Left ventricle myocardium inferior (tissue), 1 donor: ENCODE measurements around the gene NALCN. TPM values are rescaled to one million over a fixed set of nuclear protein-coding genes. Genes with fewer than 3 reads are reported as not detected.

Source experiments
- DNase-seq: peaks from one replicate; pipeline ENCODE4 v3.0.0-alpha.2; 2020
- H3K27ac ChIP-seq: fragments of 200-600 bp; replicated peaks from 2 replicates; pipeline ENCODE4 v1.8.0; 2021
- H3K27me3 ChIP-seq: fragments of 200-600 bp; 2 replicates; pipeline ENCODE4 v1.8.0; 2021; ENCODE audit warnings: low read depth
- H3K36me3 ChIP-seq: fragments of 200-600 bp; 2 replicates; pipeline ENCODE4 v1.8.0; 2021
- H3K4me1 ChIP-seq: fragments of 200-600 bp; 2 replicates; pipeline ENCODE4 v1.8.0; 2021
- H3K4me3 ChIP-seq: fragments of 200-600 bp; 2 replicates; pipeline ENCODE4 v1.8.0; 2021; ENCODE audit warnings: mild to moderate bottlenecking, moderate library complexity
- H3K9me3 ChIP-seq: fragments of 200-600 bp; replicated peaks from 2 replicates; pipeline ENCODE4 v1.8.0; 2021
- CTCF ChIP-seq: fragments of 200-600 bp; IDR thresholded peaks from 2 replicates; pipeline ENCODE4 v1.8.0; 2021; ENCODE audit warnings: antibody characterized with exemption, mild to moderate bottlenecking, borderline replicate concordance
- intact Hi-C: fragments of 100-400 bp; cut with micrococcal nuclease; formaldehyde crosslinking; loops from one replicate; pipeline ENCODE4 v1.11.0; 2022
- total RNA-seq: library from RNA; stranded (reverse); fragmentation: NEBNext Ultra II Directional; extraction: Animal tissue kit (Norgen Biotek cat#: 25700); gene quantifications from one replicate; pipeline ENCODE4 v1.2.1, GENCODE V29; 2021
- donor health status: DM: no; HTN: yes; CAD: no; lungs with severe emphysema.

Gene NALCN
- total RNA-seq, 1 donor from 2014 or later: 8.3 TPM

- no peak for DNase-seq
- H3K27ac ChIP-seq: no peak overlapping the region
Measured at GRCh38 chr13:101211261-101211660, 205.0 kb downstream of the NALCN start.

GRCh38 chr13:101210774-101211173 is 205.5 kb downstream of the NALCN start:
- no peak for DNase-seq
- Histone ChIP-seq H3K4me1 (no peaks in the 10 kb centered on the region), H3K4me3 (no peak overlapping the region), H3K36me3 (no peaks in the 10 kb centered on the region), H3K9me3 (peaks cover 6% of the 10 kb centered on the region), H3K27me3 (no peaks in the 10 kb centered on the region), H3K27ac (no peak overlapping the region)
- intact Hi-C loops: no loop called here
- no peak for TF ChIP-seq CTCF

More at GRCh38 chr13:101211261-101211660, 205.0 kb downstream of the NALCN start:
- Histone ChIP-seq H3K27me3 (no peaks in the 10 kb centered on the region), H3K36me3 (no peaks in the 10 kb centered on the region), H3K4me1 (no peaks in the 10 kb centered on the region), H3K9me3 (peaks cover 6% of the 10 kb centered on the region), H3K4me3 (no peak overlapping the region)
- TF ChIP-seq CTCF: no peak
- intact Hi-C loops: no loop called here

- H3K4me1 ChIP-seq: no peaks in the 10 kb centered on the region
- TF ChIP-seq CTCF: no peak
- H3K27ac ChIP-seq: no peak overlapping the region
- no peaks in the 10 kb centered on the region for H3K36me3 ChIP-seq
- no peaks in the 10 kb centered on the region for H3K27me3 ChIP-seq
- DNase-seq: no peak
- H3K4me3 ChIP-seq: no peak overlapping the region
- H3K9me3 ChIP-seq: peaks cover 6% of the 10 kb centered on the region
- intact Hi-C loops: no loop called here
Measured at GRCh38 chr13:101209206-101209893, 207.0 kb downstream of the NALCN start.

GRCh38 chr13:101205408-101205807 is 210.9 kb downstream of the NALCN start:
- TF ChIP-seq CTCF: no peak
- no peak for DNase-seq
- Histone ChIP-seq H3K4me1 (no peaks in the 10 kb centered on the region), H3K27me3 (no peaks in the 10 kb centered on the region), H3K27ac (no peak overlapping the region), H3K4me3 (no peak overlapping the region), H3K9me3 (no peaks in the 10 kb centered on the region), H3K36me3 (no peaks in the 10 kb centered on the region)
- intact Hi-C loops: no loop called here

GRCh38 chr13:101204270-101205020 is 211.9 kb downstream of the NALCN start:
- H3K27me3 ChIP-seq: no peaks in the 10 kb centered on the region
- intact Hi-C loops: no loop called here
- TF ChIP-seq CTCF: no peak

More at GRCh38 chr13:101204270-101205020, 211.9 kb downstream of the NALCN start:
- Histone ChIP-seq H3K9me3 (no peaks in the 10 kb centered on the region), H3K4me3 (no peak overlapping the region), H3K27ac (no peak overlapping the region), H3K36me3 (no peaks in the 10 kb centered on the region), H3K4me1 (no peaks in the 10 kb centered on the region)
- DNase-seq: no peak
